Measurements from ENCODE around the gene AFAP1.
A peak's percentile ranks its signal among the peaks of the same experiment; 100 is the strongest.

The AFAP1 gene

GRCh38 chr4:7877176-7877575 is 62.5 kb downstream of the AFAP1 start:
- no peak for DNase-seq
- in situ Hi-C loops (cut with MboI; ENCODE audit: low pct_unique_long_range_greater_than_20kb, low sequenced_read_pairs): no loop called here

- DNase-seq: no peak
- in situ Hi-C loops (cut with MboI; ENCODE audit: low pct_unique_long_range_greater_than_20kb, low sequenced_read_pairs): no loop called here
Measured at GRCh38 chr4:7876201-7876875, 63.3 kb downstream of the AFAP1 start.

GRCh38 chr4:7874838-7875237 is 64.8 kb downstream of the AFAP1 start:
- in situ Hi-C loops (cut with MboI; ENCODE audit: low pct_unique_long_range_greater_than_20kb, low sequenced_read_pairs): no loop called here
- no peak for DNase-seq

GRCh38 chr4:7873881-7874280 is 65.8 kb downstream of the AFAP1 start:
- DNase-seq: no peak
- in situ Hi-C loops (cut with MboI; ENCODE audit: low pct_unique_long_range_greater_than_20kb, low sequenced_read_pairs): no loop called here

GRCh38 chr4:7872264-7872771 is 67.3 kb downstream of the AFAP1 start:
- DNase-seq: no peak
- in situ Hi-C loops (cut with MboI; ENCODE audit: low pct_unique_long_range_greater_than_20kb, low sequenced_read_pairs): no loop called here

GRCh38 chr4:7871356-7871755 is 68.3 kb downstream of the AFAP1 start:
- DNase-seq: no peak
- in situ Hi-C loops (cut with MboI; ENCODE audit: low pct_unique_long_range_greater_than_20kb, low sequenced_read_pairs): no loop called here

GRCh38 chr4:7868892-7869471 is 70.7 kb downstream of the AFAP1 start:
- DNase-seq: no peak
- in situ Hi-C loops (cut with MboI; ENCODE audit: low pct_unique_long_range_greater_than_20kb, low sequenced_read_pairs): no loop called here

GRCh38 chr4:7868436-7868775 is 71.3 kb downstream of the AFAP1 start:
- DNase-seq: no peak
- in situ Hi-C loops (cut with MboI; ENCODE audit: low pct_unique_long_range_greater_than_20kb, low sequenced_read_pairs): no loop called here

GRCh38 chr4:7867701-7868435 is 71.8 kb downstream of the AFAP1 start:
- no peak for DNase-seq
- in situ Hi-C loops (cut with MboI; ENCODE audit: low pct_unique_long_range_greater_than_20kb, low sequenced_read_pairs): no loop called here

GRCh38 chr4:7867191-7867590 is 72.5 kb downstream of the AFAP1 start:
- no peak for DNase-seq
- in situ Hi-C loops (cut with MboI; ENCODE audit: low pct_unique_long_range_greater_than_20kb, low sequenced_read_pairs): no loop called here

- no peak for DNase-seq
- in situ Hi-C loops (cut with MboI; ENCODE audit: low pct_unique_long_range_greater_than_20kb, low sequenced_read_pairs): no loop called here
Measured at GRCh38 chr4:7865533-7865932, 74.1 kb downstream of the AFAP1 start.

- in situ Hi-C loops (cut with MboI; ENCODE audit: low pct_unique_long_range_greater_than_20kb, low sequenced_read_pairs): no loop called here
Measured at GRCh38 chr4:7864685-7865084, 75.0 kb downstream of the AFAP1 start.

GRCh38 chr4:7863911-7864681 is 75.6 kb downstream of the AFAP1 start:
- in situ Hi-C loops (cut with MboI; ENCODE audit: low pct_unique_long_range_greater_than_20kb, low sequenced_read_pairs): no loop called here

More at GRCh38 chr4:7864685-7865084, 75.0 kb downstream of the AFAP1 start:
- no peak for DNase-seq

GRCh38 chr4:7862561-7863192 is 77.0 kb downstream of the AFAP1 start:
- in situ Hi-C loops (cut with MboI; ENCODE audit: low pct_unique_long_range_greater_than_20kb, low sequenced_read_pairs): no loop called here
- no peak for DNase-seq

More at GRCh38 chr4:7863911-7864681, 75.6 kb downstream of the AFAP1 start:
- peak; percentile 31 for DNase-seq

GRCh38 chr4:7861440-7861881 is 78.2 kb downstream of the AFAP1 start:
- no peak for DNase-seq
- in situ Hi-C loops (cut with MboI; ENCODE audit: low pct_unique_long_range_greater_than_20kb, low sequenced_read_pairs): no loop called here

GRCh38 chr4:7860600-7861163 is 79.0 kb downstream of the AFAP1 start:
- no peak for DNase-seq
- in situ Hi-C loops (cut with MboI; ENCODE audit: low pct_unique_long_range_greater_than_20kb, low sequenced_read_pairs): no loop called here

- in situ Hi-C loops (cut with MboI; ENCODE audit: low pct_unique_long_range_greater_than_20kb, low sequenced_read_pairs): no loop called here
- no peak for DNase-seq
Measured at GRCh38 chr4:7859326-7859725, 80.3 kb downstream of the AFAP1 start.

- in situ Hi-C loops (cut with MboI; ENCODE audit: low pct_unique_long_range_greater_than_20kb, low sequenced_read_pairs): no loop called here
- no peak for DNase-seq
Measured at GRCh38 chr4:7858498-7858897, 81.2 kb downstream of the AFAP1 start.

- no peak for DNase-seq
- in situ Hi-C loops (cut with MboI; ENCODE audit: low pct_unique_long_range_greater_than_20kb, low sequenced_read_pairs): no loop called here
Measured at GRCh38 chr4:7857993-7858392, 81.7 kb downstream of the AFAP1 start.

Data from KBM-7 (cell line).